ENCODE data around the gene ADAMTSL3.

DNA sequence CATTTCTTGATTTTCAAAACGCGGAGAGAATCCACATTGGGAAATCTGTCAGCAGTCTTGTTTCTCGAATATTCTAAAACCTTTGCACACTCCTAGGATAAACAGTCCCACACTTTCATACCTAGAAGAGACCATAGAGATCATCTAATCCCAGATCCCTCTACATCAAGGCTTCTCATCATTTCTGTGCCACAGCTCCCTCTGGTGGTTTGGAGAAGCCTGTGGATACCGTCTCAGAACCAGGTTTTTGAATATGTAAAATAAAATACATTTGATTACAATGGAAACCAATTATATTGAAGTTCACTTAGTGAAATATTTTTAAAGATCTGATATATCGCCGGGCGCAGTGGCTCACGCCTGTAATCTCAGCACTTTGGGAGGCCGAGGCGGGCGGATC, 369.7 kb downstream of the ADAMTSL3 start:
- TF ChIP-seq EP300 (IDR thresholded peaks at IDR 0.05; ENCODE audit: borderline replicate concordance): no peak
- TF ChIP-seq, protein P1, sequence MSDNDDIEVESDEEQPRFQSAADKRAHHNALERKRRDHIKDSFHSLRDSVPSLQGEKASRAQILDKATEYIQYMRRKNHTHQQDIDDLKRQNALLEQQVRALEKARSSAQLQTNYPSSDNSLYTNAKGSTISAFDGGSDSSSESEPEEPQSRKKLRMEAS (IDR thresholded peaks at IDR 0.05): no peak
- TF ChIP-seq, protein P2, sequence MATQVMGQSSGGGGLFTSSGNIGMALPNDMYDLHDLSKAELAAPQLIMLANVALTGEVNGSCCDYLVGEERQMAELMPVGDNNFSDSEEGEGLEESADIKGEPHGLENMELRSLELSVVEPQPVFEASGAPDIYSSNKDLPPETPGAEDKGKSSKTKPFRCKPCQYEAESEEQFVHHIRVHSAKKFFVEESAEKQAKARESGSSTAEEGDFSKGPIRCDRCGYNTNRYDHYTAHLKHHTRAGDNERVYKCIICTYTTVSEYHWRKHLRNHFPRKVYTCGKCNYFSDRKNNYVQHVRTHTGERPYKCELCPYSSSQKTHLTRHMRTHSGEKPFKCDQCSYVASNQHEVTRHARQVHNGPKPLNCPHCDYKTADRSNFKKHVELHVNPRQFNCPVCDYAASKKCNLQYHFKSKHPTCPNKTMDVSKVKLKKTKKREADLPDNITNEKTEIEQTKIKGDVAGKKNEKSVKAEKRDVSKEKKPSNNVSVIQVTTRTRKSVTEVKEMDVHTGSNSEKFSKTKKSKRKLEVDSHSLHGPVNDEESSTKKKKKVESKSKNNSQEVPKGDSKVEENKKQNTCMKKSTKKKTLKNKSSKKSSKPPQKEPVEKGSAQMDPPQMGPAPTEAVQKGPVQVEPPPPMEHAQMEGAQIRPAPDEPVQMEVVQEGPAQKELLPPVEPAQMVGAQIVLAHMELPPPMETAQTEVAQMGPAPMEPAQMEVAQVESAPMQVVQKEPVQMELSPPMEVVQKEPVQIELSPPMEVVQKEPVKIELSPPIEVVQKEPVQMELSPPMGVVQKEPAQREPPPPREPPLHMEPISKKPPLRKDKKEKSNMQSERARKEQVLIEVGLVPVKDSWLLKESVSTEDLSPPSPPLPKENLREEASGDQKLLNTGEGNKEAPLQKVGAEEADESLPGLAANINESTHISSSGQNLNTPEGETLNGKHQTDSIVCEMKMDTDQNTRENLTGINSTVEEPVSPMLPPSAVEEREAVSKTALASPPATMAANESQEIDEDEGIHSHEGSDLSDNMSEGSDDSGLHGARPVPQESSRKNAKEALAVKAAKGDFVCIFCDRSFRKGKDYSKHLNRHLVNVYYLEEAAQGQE (IDR thresholded peaks at IDR 0.05; ENCODE audit: low read depth): no peak
- TF ChIP-seq EGR1 (IDR thresholded peaks at IDR 0.05): no peak
- TF ChIP-seq TAF1 (IDR thresholded peaks at IDR 0.05; ENCODE audit: low read depth): no peak
- TF ChIP-seq NFIC (IDR thresholded peaks at IDR 0.05): no peak
- TF ChIP-seq YY1 (IDR thresholded peaks at IDR 0.05; ENCODE audit: low read depth): no peak
- no peak for TF ChIP-seq CEBPB (IDR thresholded peaks at IDR 0.05)
